ENCODE data around the gene CYTH1.

The CYTH1 gene

GRCh38 chr17:78800132-78800931 lies 18.3 kb upstream of the CYTH1 start:
- TF ChIP-seq CTCF (IDR thresholded peaks at IDR 0.05; ENCODE audit: insufficient read depth, low read depth, low read length, missing control alignments) = no peak
- no peak overlapping the region for H3K4me3 ChIP-seq (ENCODE audit: low read length)
- no peak for DNase-seq (ENCODE audit: low read depth)

- peak; percentile 47 for DNase-seq (ENCODE audit: low read depth)
- TF ChIP-seq CTCF (IDR thresholded peaks at IDR 0.05; ENCODE audit: insufficient read depth, low read depth, low read length, missing control alignments) = peak; percentile 53
- no peak overlapping the region for H3K4me3 ChIP-seq (ENCODE audit: low read length)
Observed at GRCh38 chr17:78798695-78799559, 16.9 kb upstream of the CYTH1 start.

GRCh38 chr17:78797691-78798585 lies 15.9 kb upstream of the CYTH1 start:
- DNase-seq (ENCODE audit: low read depth) = no peak
- H3K4me3 ChIP-seq (ENCODE audit: low read length) = no peak overlapping the region
- no peak for TF ChIP-seq CTCF (IDR thresholded peaks at IDR 0.05; ENCODE audit: insufficient read depth, low read depth, low read length, missing control alignments)

GRCh38 chr17:78797213-78797612 lies 15.1 kb upstream of the CYTH1 start:
- H3K4me3 ChIP-seq (ENCODE audit: low read length) = no peak overlapping the region
- TF ChIP-seq CTCF (IDR thresholded peaks at IDR 0.05; ENCODE audit: insufficient read depth, low read depth, low read length, missing control alignments) = no peak
- no peak for DNase-seq (ENCODE audit: low read depth)

- H3K4me3 ChIP-seq (ENCODE audit: low read length) = no peak overlapping the region
- no peak for TF ChIP-seq CTCF (IDR thresholded peaks at IDR 0.05; ENCODE audit: insufficient read depth, low read depth, low read length, missing control alignments)
- no peak for DNase-seq (ENCODE audit: low read depth)
Observed at GRCh38 chr17:78796517-78796900, 14.4 kb upstream of the CYTH1 start.

- no peak for DNase-seq (ENCODE audit: low read depth)
- TF ChIP-seq CTCF (IDR thresholded peaks at IDR 0.05; ENCODE audit: insufficient read depth, low read depth, low read length, missing control alignments) = no peak
- H3K4me3 ChIP-seq (ENCODE audit: low read length) = no peak overlapping the region
Observed at GRCh38 chr17:78795861-78796516, 13.9 kb upstream of the CYTH1 start.

Data from epithelial cell of esophagus (primary cell).